Measurements from ENCODE around the gene MAGI2.

The MAGI2 gene

GRCh38 chr7:78900806-78901205, 552.7 kb downstream of the MAGI2 start:
- no peak for DNase-seq (ENCODE audit: extremely low read depth, low read depth)
- TF ChIP-seq CTCF (IDR thresholded peaks at IDR 0.05; ENCODE audit: low read depth, low read length), result no peak

GRCh38 chr7:78895393-78895792, 558.1 kb downstream of the MAGI2 start:
- no peak for DNase-seq (ENCODE audit: extremely low read depth, low read depth)
- no peak for TF ChIP-seq CTCF (IDR thresholded peaks at IDR 0.05; ENCODE audit: low read depth, low read length)

- no peak for DNase-seq (ENCODE audit: extremely low read depth, low read depth)
- TF ChIP-seq CTCF (IDR thresholded peaks at IDR 0.05; ENCODE audit: low read depth, low read length), result no peak
These were observed 574.3 kb downstream of the MAGI2 start for GRCh38 chr7:78879206-78879605.

- no peak for TF ChIP-seq CTCF (IDR thresholded peaks at IDR 0.05; ENCODE audit: low read depth, low read length)
- DNase-seq (ENCODE audit: extremely low read depth, low read depth), result no peak
These were observed 580.4 kb downstream of the MAGI2 start for GRCh38 chr7:78873117-78873516.

- DNase-seq (ENCODE audit: extremely low read depth, low read depth), result no peak
- TF ChIP-seq CTCF (IDR thresholded peaks at IDR 0.05; ENCODE audit: low read depth, low read length), result no peak
These were observed 589.1 kb downstream of the MAGI2 start for GRCh38 chr7:78864339-78864738.

GRCh38 chr7:78863281-78863680, 590.2 kb downstream of the MAGI2 start:
- no peak for DNase-seq (ENCODE audit: extremely low read depth, low read depth)
- no peak for TF ChIP-seq CTCF (IDR thresholded peaks at IDR 0.05; ENCODE audit: low read depth, low read length)

- no peak for TF ChIP-seq CTCF (IDR thresholded peaks at IDR 0.05; ENCODE audit: low read depth, low read length)
- no peak for DNase-seq (ENCODE audit: extremely low read depth, low read depth)
These were observed 591.0 kb downstream of the MAGI2 start for GRCh38 chr7:78862411-78862900.

Data from AG09319 (cell line).